HepG2 (cell line): Measurements from ENCODE around the gene YKT6. TPM values are rescaled to one million over a fixed set of nuclear protein-coding genes. Genes with fewer than 3 reads are reported as not detected.

Experiments
- ATAC-seq: fragments of 200-7000 bp; cut with Tn5 transposase; 3 replicates; pipeline ENCODE4 v1.9.1; 2020; ENCODE audit warnings: mild to moderate bottlenecking, moderate library complexity
- BruUV-seq: library from RNA; stranded (reverse); fragments of 400-500 nt; replicated peaks from 2 replicates; lab custom pipeline; 2021; lab: Mats Ljungman, UMichigan
- CTCF ChIA-PET: fragments of 300-600 bp; formaldehyde crosslinking; extraction: SDS; loops from one replicate; lab custom pipeline; 2021; ENCODE audit warnings: low total read pairs, inconsistent platforms, low intra/inter-chr PET ratio; lab: Yijun Ruan, JAX
- POLR2A ChIA-PET: fragments of 350-600 bp; sonication (Branson Sonifier 250); formaldehyde crosslinking; loops from one replicate; lab custom pipeline; 2020; ENCODE audit warnings: antibody characterized with exemption, inconsistent platforms; lab: Yijun Ruan, JAX
- DNase-seq: peaks from one replicate; pipeline ENCODE4 v3.0.0-alpha.2; 2015; ENCODE audit warnings: low spot score
- FAIRE-seq: peaks from 3 replicates; lab custom pipeline; 2011; peaks lifted over from hg19 to GRCh38; lab: Jason Lieb, UNC
- H2AFZ ChIP-seq: one replicate; pipeline ENCODE4 v1.6.1; 2011; ENCODE audit warnings: low read length, inconsistent platforms
- H3K27ac ChIP-seq: fragments of 300-600 bp; 3 replicates; pipeline ENCODE4 v1.8.0; 2011; ENCODE audit warnings: mixed run types, mild to moderate bottlenecking, mixed read lengths, low read length, inconsistent platforms; ENCODE audit not compliant: insufficient read depth; ENCODE audit errors: extremely low read length
- H3K27me3 ChIP-seq, 2 experiments: fragments of 200-600 bp in 1 of 2; 2 replicates in 1 of 2; 3 replicates in 1 of 2; pipeline versions ENCODE4 v1.6.0 to v1.8.0; 2011; ENCODE audit warnings: low read length in 2 of 2, mild to moderate bottlenecking in 2 of 2, moderate library complexity in 2 of 2, inconsistent platforms in 1 of 2; ENCODE audit not compliant: insufficient read depth in 2 of 2, control insufficient read depth in 1 of 2
- H3K36me3 ChIP-seq, 2 experiments: fragments of 200-600 bp in 1 of 2; replicated peaks in 1 of 2; 2 replicates in 1 of 2; 3 replicates in 1 of 2; pipeline versions ENCODE4 v1.5.1 to v1.8.0; 2011; ENCODE audit warnings: low read length in 2 of 2, inconsistent platforms in 1 of 2; ENCODE audit not compliant: insufficient read depth in 2 of 2, control insufficient read depth in 1 of 2
- H3K4me1 ChIP-seq: 2 replicates; pipeline ENCODE4 v1.5.1; 2012; ENCODE audit warnings: low read length, inconsistent platforms; ENCODE audit not compliant: insufficient read depth
- H3K4me2 ChIP-seq: 2 replicates; pipeline ENCODE4 v1.6.0; 2011; ENCODE audit warnings: low read depth, low read length, inconsistent platforms
- H3K4me3 ChIP-seq, 3 experiments: fragments of 200-600 bp in 1 of 3; sonication (generic), shearing (Covaris generic) in 1 of 3; replicated peaks in 1 of 3; 2 replicates each; pipeline ENCODE4 v1.5.1; 2011 to 2016; ENCODE audit warnings: low read length in 3 of 3, inconsistent platforms in 2 of 3, low read depth in 2 of 3, mild to moderate bottlenecking in 2 of 3, control low read depth in 1 of 3, mixed read lengths in 1 of 3; ENCODE audit not compliant: insufficient read depth in 1 of 3
- H3K79me2 ChIP-seq: one replicate; pipeline ENCODE4 v1.6.1; 2011; ENCODE audit warnings: low read length, inconsistent platforms; ENCODE audit not compliant: insufficient read depth
- H3K9ac ChIP-seq: 2 replicates; pipeline ENCODE4 v1.6.0; 2011; ENCODE audit warnings: mild to moderate bottlenecking, low read depth, low read length, inconsistent platforms; ENCODE audit not compliant: insufficient read depth
- H3K9me3 ChIP-seq: 2 replicates; pipeline ENCODE4 v1.5.1; 2012; ENCODE audit warnings: mild to moderate bottlenecking, low read length
- H4K20me1 ChIP-seq: 2 replicates; pipeline ENCODE4 v1.6.0; 2011; ENCODE audit warnings: inconsistent platforms, mild to moderate bottlenecking, low read length, moderate library complexity; ENCODE audit not compliant: insufficient read depth
- MATR3 ChIP-seq: sonication (generic); formaldehyde crosslinking; IDR thresholded peaks from 2 replicates; pipeline ENCODE4 v1.4.0; 2020; ENCODE audit warnings: missing genetic modification reagents
- PHF5A ChIP-seq: IDR thresholded peaks from one replicate; pipeline ENCODE4 v1.6.1; 2018; ENCODE audit warnings: low read depth, missing genetic modification reagents; ENCODE audit not compliant: unreplicated experiment
- TCF7 ChIP-seq: sonication (generic); IDR thresholded peaks from 2 replicates; pipeline ENCODE4 v1.6.1; 2016; ENCODE audit warnings: antibody characterized with exemption, low read depth
- ZFP36L2 ChIP-seq: sonication (generic); formaldehyde crosslinking; IDR thresholded peaks from 2 replicates; pipeline ENCODE4 v1.4.0; 2020; ENCODE audit warnings: missing genetic modification reagents
- ZNF563 ChIP-seq: sonication (generic); formaldehyde crosslinking; IDR thresholded peaks from 2 replicates; pipeline ENCODE4 v1.8.0; 2022; ENCODE audit warnings: mild to moderate bottlenecking, moderate library complexity, missing genetic modification reagents
- ZNF619 ChIP-seq: sonication (generic); formaldehyde crosslinking; IDR thresholded peaks from 2 replicates; pipeline ENCODE4 v1.4.0; 2020; ENCODE audit warnings: mild to moderate bottlenecking, missing genetic modification reagents
- WGBS: methylation state at CpG from one replicate; pipeline ENCODE4 v1.1.6; 2017; ENCODE audit warnings: low lambda C conversion rate; 5-methylcytosine and 5-hydroxymethylcytosine counted together
- in situ Hi-C: cut with HindIII; loops from 2 replicates; pipeline ENCODE4 v1.10.0; 2017; ENCODE audit warnings: low pct_unique_long_range_greater_than_20kb; ENCODE audit not compliant: extremely low pct_ligation_motif_present
- intact Hi-C: fragments of 100-400 bp; cut with micrococcal nuclease; formaldehyde crosslinking; loops from one replicate; pipeline ENCODE4 v1.10.0; 2022; ENCODE audit not compliant: unreplicated experiment
- polyA plus RNA-seq, 8 experiments: library from polyadenylated mRNA; depleted of rRNA in 3 of 8; stranded (reverse) in 7 of 8; unstranded in 1 of 8; fragments of >200 nt; fragmentation: Illumina TruSeq in 4 of 8; extraction: Trizol in 4 of 8; gene quantifications; 2 replicates each; pipeline versions ENCODE4 v1.2.1 to v1.2.3, GENCODE V29; 2011 to 2016; ENCODE audit warnings: low read depth in 4 of 8, missing spikeins in 1 of 8, mixed read lengths in 1 of 8; ENCODE audit not compliant: insufficient read depth in 1 of 8
- total RNA-seq, 5 experiments: library from RNA; depleted of rRNA; stranded (reverse); fragments of >200 nt; fragmentation: Illumina TruSeq; extraction: Trizol; gene quantifications; 2 replicates each; pipeline ENCODE4 v1.2.3, GENCODE V29; 2016; ENCODE audit warnings: low read depth in 1 of 5
- TF ChIP-seq, protein P1 (sequence below): sonication (generic); formaldehyde crosslinking; IDR thresholded peaks from 2 replicates; pipeline ENCODE4 v1.4.0; 2020; ENCODE audit warnings: mild to moderate bottlenecking, missing genetic modification reagents, borderline replicate concordance
- TF ChIP-seq, protein P2 (sequence below): sonication (generic); formaldehyde crosslinking; IDR thresholded peaks from 2 replicates; pipeline ENCODE4 v1.5.0; 2020; ENCODE audit warnings: mild to moderate bottlenecking, missing genetic modification reagents, borderline replicate concordance
- TF ChIP-seq, protein P3 (sequence below): sonication (generic); formaldehyde crosslinking; IDR thresholded peaks from 2 replicates; pipeline ENCODE4 v1.5.1; 2020; ENCODE audit warnings: missing genetic modification reagents, mild to moderate bottlenecking, borderline replicate concordance
- TF ChIP-seq, protein P4 (sequence below): sonication (generic); formaldehyde crosslinking; IDR thresholded peaks from 2 replicates; pipeline ENCODE4 v1.4.0; 2020; ENCODE audit warnings: missing genetic modification reagents

Gene YKT6
- total and polyA plus RNA-seq, 2 of the 13 experiments (the other 11 are each of a cell fraction or from before 2014, with no cell fraction given) = 52.2 to 60.3 TPM

DNA sequence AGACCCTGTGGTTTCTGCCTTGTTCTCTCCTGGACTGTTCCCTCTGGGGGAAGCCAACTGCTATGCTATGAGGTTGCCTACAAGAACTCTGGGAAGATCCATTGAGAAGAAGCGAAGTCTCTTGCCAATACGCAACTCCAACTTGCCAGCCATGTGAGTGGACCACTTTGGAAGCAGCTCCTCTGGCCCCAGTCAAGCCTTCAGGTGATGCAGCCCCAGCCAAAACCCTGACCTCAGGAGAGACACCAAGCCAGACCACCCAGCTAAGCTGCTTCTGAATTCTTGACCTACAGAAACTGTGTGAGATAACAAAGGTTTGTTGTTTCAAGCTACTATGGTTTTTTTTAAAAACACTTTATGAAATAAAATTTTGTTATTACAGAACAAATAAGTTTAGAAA lies 39.4 kb upstream of the YKT6 start:
- Histone ChIP-seq H3K9me3 (no peaks in the 10 kb centered on the region), H3K27me3 (no peaks in the 10 kb centered on the region; a peak in 2 of 5 replicates), H2AFZ (no peak overlapping the region), H3K4me1 (no peaks in the 10 kb centered on the region), H3K4me3 (no peak overlapping the region), H3K36me3 (no peaks in the 10 kb centered on the region), H3K79me2 (no peaks in the 10 kb centered on the region), H3K27ac (no peak overlapping the region), H3K9ac (no peak overlapping the region), H3K4me2 (no peak overlapping the region), H4K20me1 (no peaks in the 10 kb centered on the region)
- DNase-seq (no peak), FAIRE-seq (no peak), ATAC-seq (no peak)
- in situ Hi-C loops = no loop called here
- WGBS = no CpG with 5 or more reads among the region's 2 CpGs
- CTCF ChIA-PET = no interaction called here
- no TSS peak for BruUV-seq
- intact Hi-C loops = no loop called here
- POLR2A ChIA-PET = no interaction called here
- TF ChIP-seq ZFP36L2 (CRISPR knock-in tag) (no peak), MATR3 (CRISPR knock-in tag) (no peak), PHF5A (CRISPR knock-in tag) (no peak), TCF7 (no peak), ZNF619 (no peak), ZNF563 (no peak)
- TF ChIP-seq, protein P1, sequence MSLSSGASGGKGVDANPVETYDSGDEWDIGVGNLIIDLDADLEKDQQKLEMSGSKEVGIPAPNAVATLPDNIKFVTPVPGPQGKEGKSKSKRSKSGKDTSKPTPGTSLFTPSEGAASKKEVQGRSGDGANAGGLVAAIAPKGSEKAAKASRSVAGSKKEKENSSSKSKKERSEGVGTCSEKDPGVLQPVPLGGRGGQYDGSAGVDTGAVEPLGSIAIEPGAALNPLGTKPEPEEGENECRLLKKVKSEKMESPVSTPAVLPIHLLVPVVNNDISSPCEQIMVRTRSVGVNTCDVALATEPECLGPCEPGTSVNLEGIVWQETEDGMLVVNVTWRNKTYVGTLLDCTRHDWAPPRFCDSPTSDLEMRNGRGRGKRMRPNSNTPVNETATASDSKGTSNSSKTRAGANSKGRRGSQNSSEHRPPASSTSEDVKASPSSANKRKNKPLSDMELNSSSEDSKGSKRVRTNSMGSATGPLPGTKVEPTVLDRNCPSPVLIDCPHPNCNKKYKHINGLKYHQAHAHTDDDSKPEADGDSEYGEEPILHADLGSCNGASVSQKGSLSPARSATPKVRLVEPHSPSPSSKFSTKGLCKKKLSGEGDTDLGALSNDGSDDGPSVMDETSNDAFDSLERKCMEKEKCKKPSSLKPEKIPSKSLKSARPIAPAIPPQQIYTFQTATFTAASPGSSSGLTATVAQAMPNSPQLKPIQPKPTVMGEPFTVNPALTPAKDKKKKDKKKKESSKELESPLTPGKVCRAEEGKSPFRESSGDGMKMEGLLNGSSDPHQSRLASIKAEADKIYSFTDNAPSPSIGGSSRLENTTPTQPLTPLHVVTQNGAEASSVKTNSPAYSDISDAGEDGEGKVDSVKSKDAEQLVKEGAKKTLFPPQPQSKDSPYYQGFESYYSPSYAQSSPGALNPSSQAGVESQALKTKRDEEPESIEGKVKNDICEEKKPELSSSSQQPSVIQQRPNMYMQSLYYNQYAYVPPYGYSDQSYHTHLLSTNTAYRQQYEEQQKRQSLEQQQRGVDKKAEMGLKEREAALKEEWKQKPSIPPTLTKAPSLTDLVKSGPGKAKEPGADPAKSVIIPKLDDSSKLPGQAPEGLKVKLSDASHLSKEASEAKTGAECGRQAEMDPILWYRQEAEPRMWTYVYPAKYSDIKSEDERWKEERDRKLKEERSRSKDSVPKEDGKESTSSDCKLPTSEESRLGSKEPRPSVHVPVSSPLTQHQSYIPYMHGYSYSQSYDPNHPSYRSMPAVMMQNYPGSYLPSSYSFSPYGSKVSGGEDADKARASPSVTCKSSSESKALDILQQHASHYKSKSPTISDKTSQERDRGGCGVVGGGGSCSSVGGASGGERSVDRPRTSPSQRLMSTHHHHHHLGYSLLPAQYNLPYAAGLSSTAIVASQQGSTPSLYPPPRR (CRISPR knock-in tag) = no peak
- TF ChIP-seq, protein P2, sequence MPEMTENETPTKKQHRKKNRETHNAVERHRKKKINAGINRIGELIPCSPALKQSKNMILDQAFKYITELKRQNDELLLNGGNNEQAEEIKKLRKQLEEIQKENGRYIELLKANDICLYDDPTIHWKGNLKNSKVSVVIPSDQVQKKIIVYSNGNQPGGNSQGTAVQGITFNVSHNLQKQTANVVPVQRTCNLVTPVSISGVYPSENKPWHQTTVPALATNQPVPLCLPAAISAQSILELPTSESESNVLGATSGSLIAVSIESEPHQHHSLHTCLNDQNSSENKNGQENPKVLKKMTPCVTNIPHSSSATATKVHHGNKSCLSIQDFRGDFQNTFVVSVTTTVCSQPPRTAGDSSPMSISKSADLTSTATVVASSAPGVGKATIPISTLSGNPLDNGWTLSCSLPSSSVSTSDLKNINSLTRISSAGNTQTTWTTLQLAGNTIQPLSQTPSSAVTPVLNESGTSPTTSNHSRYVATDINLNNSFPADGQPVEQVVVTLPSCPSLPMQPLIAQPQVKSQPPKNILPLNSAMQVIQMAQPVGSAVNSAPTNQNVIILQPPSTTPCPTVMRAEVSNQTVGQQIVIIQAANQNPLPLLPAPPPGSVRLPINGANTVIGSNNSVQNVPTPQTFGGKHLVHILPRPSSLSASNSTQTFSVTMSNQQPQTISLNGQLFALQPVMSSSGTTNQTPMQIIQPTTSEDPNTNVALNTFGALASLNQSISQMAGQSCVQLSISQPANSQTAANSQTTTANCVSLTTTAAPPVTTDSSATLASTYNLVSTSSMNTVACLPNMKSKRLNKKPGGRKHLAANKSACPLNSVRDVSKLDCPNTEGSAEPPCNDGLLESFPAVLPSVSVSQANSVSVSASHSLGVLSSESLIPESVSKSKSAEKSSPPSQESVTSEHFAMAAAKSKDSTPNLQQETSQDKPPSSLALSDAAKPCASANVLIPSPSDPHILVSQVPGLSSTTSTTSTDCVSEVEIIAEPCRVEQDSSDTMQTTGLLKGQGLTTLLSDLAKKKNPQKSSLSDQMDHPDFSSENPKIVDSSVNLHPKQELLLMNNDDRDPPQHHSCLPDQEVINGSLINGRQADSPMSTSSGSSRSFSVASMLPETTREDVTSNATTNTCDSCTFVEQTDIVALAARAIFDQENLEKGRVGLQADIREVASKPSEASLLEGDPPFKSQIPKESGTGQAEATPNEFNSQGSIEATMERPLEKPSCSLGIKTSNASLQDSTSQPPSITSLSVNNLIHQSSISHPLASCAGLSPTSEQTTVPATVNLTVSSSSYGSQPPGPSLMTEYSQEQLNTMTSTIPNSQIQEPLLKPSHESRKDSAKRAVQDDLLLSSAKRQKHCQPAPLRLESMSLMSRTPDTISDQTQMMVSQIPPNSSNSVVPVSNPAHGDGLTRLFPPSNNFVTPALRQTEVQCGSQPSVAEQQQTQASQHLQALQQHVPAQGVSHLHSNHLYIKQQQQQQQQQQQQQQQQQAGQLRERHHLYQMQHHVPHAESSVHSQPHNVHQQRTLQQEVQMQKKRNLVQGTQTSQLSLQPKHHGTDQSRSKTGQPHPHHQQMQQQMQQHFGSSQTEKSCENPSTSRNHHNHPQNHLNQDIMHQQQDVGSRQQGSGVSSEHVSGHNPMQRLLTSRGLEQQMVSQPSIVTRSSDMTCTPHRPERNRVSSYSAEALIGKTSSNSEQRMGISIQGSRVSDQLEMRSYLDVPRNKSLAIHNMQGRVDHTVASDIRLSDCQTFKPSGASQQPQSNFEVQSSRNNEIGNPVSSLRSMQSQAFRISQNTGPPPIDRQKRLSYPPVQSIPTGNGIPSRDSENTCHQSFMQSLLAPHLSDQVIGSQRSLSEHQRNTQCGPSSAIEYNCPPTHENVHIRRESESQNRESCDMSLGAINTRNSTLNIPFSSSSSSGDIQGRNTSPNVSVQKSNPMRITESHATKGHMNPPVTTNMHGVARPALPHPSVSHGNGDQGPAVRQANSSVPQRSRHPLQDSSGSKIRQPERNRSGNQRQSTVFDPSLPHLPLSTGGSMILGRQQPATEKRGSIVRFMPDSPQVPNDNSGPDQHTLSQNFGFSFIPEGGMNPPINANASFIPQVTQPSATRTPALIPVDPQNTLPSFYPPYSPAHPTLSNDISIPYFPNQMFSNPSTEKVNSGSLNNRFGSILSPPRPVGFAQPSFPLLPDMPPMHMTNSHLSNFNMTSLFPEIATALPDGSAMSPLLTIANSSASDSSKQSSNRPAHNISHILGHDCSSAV (CRISPR knock-in tag) = no peak
- TF ChIP-seq, protein P3, sequence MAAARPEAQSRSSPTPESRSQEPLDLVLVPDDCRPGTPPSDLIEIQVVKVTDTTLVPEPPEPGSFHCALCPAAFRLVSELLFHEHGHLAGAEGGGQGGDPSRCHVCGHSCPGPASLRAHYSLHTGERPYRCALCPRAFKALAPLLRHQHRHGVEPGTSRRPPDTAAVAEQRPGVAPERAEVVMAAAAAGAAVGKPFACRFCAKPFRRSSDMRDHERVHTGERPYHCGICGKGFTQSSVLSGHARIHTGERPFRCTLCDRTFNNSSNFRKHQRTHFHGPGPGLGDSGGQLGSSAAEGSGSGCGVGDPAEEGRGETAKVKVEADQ (CRISPR knock-in tag) = no peak
- TF ChIP-seq, protein P4, sequence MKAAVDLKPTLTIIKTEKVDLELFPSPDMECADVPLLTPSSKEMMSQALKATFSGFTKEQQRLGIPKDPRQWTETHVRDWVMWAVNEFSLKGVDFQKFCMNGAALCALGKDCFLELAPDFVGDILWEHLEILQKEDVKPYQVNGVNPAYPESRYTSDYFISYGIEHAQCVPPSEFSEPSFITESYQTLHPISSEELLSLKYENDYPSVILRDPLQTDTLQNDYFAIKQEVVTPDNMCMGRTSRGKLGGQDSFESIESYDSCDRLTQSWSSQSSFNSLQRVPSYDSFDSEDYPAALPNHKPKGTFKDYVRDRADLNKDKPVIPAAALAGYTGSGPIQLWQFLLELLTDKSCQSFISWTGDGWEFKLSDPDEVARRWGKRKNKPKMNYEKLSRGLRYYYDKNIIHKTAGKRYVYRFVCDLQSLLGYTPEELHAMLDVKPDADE (CRISPR knock-in tag) = no peak
